ENCODE data around the gene OLFM1. TPM values are rescaled to one million over a fixed set of nuclear protein-coding genes. Genes with fewer than 3 reads are reported as not detected.

OLFM1 gene
- total and polyA plus RNA-seq, 4 donors = 2.0 to 5.9 (median 4.4) TPM

DNA sequence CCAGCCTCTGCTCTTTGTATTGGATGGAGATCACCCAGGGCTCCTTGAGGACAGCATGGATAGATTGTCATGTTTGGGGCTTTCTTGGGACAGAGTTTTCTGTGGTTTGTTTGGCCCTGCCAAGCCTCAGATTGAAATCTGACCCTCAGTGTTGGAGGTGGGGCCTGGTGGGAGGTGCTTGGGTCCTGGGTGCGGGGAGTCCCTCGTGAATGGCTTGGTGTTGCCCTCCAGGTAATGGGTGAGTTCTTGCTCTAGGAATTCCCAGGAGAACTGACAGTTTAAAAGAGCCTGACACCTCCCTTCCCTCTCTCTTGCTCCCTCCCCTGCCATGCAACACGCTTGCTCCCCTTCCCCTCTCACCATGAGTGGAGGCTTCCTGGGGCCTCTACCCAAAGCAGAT, 48.6 kb upstream of the OLFM1 start:
- DNase-seq (ENCODE audit: low spot score) = no peak

DNA sequence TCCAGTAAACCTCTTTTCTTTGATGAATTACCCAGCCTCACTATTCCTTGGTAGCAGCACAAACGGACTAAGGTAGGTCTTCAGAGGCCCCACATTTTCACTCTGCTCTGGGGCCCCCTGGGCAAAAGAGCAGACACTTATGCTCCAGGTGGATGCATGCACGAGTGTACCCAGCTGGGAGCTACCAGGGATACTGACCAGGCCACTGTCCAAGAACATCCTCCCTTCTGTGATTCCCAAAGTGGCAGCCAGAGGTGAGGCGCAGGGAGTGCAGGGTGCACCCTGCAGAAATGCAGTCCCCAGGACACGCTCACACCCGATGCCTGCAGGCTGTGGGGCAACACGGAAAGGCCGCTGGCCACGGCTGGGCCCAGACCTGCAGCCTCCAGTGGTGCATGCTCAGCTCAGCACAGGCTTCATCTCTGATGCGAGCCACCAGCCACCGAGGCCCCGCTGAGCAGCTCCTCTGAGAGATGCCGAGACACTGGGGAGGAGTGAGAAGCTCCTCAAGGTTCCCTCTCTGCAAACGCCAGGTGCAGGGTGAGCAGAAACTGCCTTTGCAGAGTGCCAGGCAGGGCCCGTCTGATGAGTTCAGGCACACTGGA, 48.1 kb upstream of the OLFM1 start:
- Histone ChIP-seq H3K4me3 (ENCODE audit: low read depth in 1 of 3, low read length in 3 of 3) (no peak overlapping the region), H3K4me1 (ENCODE audit: control insufficient read depth in 4 of 4, insufficient read depth in 4 of 4, low read length in 3 of 4) (no peaks in the 10 kb centered on the region), H3K36me3 (ENCODE audit: control insufficient read depth in 4 of 4, insufficient read depth in 3 of 4, low read depth in 1 of 4, low read length in 3 of 4) (no peaks in the 10 kb centered on the region), H3K27me3 (ENCODE audit: control insufficient read depth in 4 of 4, insufficient read depth in 4 of 4, low read length in 3 of 4) (peaks cover 0 to 3% (median 0%) of the 10 kb centered on the region in 4 donors), H3K27ac (ENCODE audit: low read depth in 1 of 2, low read length in 2 of 2) (no peak overlapping the region), H3K9me3 (ENCODE audit: control insufficient read depth in 4 of 4, low read length in 3 of 4) (no peaks in the 10 kb centered on the region), H3K9ac (ENCODE audit: low read depth in 1 of 2, low read length in 2 of 2) (no peak overlapping the region)
- DNase-seq (ENCODE audit: low spot score) = no peak
- TF ChIP-seq, protein P1, sequence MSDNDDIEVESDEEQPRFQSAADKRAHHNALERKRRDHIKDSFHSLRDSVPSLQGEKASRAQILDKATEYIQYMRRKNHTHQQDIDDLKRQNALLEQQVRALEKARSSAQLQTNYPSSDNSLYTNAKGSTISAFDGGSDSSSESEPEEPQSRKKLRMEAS (IDR thresholded peaks at IDR 0.05) = no peak
- no peak for TF ChIP-seq YY1 (IDR thresholded peaks at IDR 0.05)
- no peak for TF ChIP-seq TAF1 (conservative IDR thresholded peaks at IDR 0.05)
- TF ChIP-seq JUND (IDR thresholded peaks at IDR 0.05) = no peak
- TF ChIP-seq GABPA (IDR thresholded peaks at IDR 0.05 in 1 of 2, conservative IDR thresholded peaks at IDR 0.05 in 1 of 2) = no peak
- 67% methylated on average over 14 of the region's 14 CpGs for WGBS

More for the DNA sequence above, 48.6 kb upstream of the OLFM1 start:
- H3K27me3 ChIP-seq (ENCODE audit: control insufficient read depth in 4 of 4, insufficient read depth in 4 of 4, low read length in 3 of 4) = peaks cover 0 to 3% (median 0%) of the 10 kb centered on the region in 4 donors
- no peaks in the 10 kb centered on the region for H3K4me1 ChIP-seq (ENCODE audit: control insufficient read depth in 4 of 4, insufficient read depth in 4 of 4, low read length in 3 of 4)
- H3K9me3 ChIP-seq (ENCODE audit: control insufficient read depth in 4 of 4, low read length in 3 of 4) = no peaks in the 10 kb centered on the region
- no peaks in the 10 kb centered on the region for H3K36me3 ChIP-seq (ENCODE audit: control insufficient read depth in 4 of 4, insufficient read depth in 3 of 4, low read depth in 1 of 4, low read length in 3 of 4)
- 56% methylated on average over 3 of the region's 3 CpGs for WGBS
- H3K4me3 ChIP-seq (ENCODE audit: low read depth in 1 of 3, low read length in 3 of 3) = no peak overlapping the region
- no peak overlapping the region for H3K9ac ChIP-seq (ENCODE audit: low read depth in 1 of 2, low read length in 2 of 2)
- TF ChIP-seq JUND (IDR thresholded peaks at IDR 0.05) = no peak
- TF ChIP-seq HNF4A (conservative IDR thresholded peaks at IDR 0.05) = no peak
- TF ChIP-seq YY1 (IDR thresholded peaks at IDR 0.05) = no peak
- TF ChIP-seq, protein P2, sequence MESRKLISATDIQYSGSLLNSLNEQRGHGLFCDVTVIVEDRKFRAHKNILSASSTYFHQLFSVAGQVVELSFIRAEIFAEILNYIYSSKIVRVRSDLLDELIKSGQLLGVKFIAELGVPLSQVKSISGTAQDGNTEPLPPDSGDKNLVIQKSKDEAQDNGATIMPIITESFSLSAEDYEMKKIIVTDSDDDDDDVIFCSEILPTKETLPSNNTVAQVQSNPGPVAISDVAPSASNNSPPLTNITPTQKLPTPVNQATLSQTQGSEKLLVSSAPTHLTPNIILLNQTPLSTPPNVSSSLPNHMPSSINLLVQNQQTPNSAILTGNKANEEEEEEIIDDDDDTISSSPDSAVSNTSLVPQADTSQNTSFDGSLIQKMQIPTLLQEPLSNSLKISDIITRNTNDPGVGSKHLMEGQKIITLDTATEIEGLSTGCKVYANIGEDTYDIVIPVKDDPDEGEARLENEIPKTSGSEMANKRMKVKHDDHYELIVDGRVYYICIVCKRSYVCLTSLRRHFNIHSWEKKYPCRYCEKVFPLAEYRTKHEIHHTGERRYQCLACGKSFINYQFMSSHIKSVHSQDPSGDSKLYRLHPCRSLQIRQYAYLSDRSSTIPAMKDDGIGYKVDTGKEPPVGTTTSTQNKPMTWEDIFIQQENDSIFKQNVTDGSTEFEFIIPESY (IDR thresholded peaks at IDR 0.05) = no peak
- no peak for TF ChIP-seq SP1 (IDR thresholded peaks at IDR 0.05)
- no peak for TF ChIP-seq TAF1 (conservative IDR thresholded peaks at IDR 0.05)
- TF ChIP-seq, protein P3, sequence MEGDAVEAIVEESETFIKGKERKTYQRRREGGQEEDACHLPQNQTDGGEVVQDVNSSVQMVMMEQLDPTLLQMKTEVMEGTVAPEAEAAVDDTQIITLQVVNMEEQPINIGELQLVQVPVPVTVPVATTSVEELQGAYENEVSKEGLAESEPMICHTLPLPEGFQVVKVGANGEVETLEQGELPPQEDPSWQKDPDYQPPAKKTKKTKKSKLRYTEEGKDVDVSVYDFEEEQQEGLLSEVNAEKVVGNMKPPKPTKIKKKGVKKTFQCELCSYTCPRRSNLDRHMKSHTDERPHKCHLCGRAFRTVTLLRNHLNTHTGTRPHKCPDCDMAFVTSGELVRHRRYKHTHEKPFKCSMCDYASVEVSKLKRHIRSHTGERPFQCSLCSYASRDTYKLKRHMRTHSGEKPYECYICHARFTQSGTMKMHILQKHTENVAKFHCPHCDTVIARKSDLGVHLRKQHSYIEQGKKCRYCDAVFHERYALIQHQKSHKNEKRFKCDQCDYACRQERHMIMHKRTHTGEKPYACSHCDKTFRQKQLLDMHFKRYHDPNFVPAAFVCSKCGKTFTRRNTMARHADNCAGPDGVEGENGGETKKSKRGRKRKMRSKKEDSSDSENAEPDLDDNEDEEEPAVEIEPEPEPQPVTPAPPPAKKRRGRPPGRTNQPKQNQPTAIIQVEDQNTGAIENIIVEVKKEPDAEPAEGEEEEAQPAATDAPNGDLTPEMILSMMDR (IDR thresholded peaks at IDR 0.05; ENCODE audit: low read depth, low read length, missing input control) = no peak
- no peak for TF ChIP-seq FOXA2 (IDR thresholded peaks at IDR 0.05)
- TF ChIP-seq RXRA (IDR thresholded peaks at IDR 0.05) = no peak
- TF ChIP-seq GABPA (IDR thresholded peaks at IDR 0.05 in 1 of 2, conservative IDR thresholded peaks at IDR 0.05 in 1 of 2) = no peak
- no peak for TF ChIP-seq EGR1 (IDR thresholded peaks at IDR 0.05; ENCODE audit: low read depth in 2 of 2)
- no peak for TF ChIP-seq FOXA1 (IDR thresholded peaks at IDR 0.05)
- no peak overlapping the region for H3K27ac ChIP-seq (ENCODE audit: low read depth in 1 of 2, low read length in 2 of 2)

All from liver (tissue), 9 donors.